Fibroblast of mammary gland (primary cell): ENCODE results near the gene BIN1.

Experiments
- DNase-seq: peaks from one replicate; pipeline ENCODE4 v3.0.0-alpha.2; 2010; ENCODE audit warnings: low read depth
- H3K4me3 ChIP-seq: 2 replicates; pipeline ENCODE4 v1.5.1; 2011; ENCODE audit warnings: low read depth, mild to moderate bottlenecking, low read length, moderate library complexity; ENCODE audit not compliant: control insufficient read depth
- CTCF ChIP-seq: conservative IDR thresholded peaks from 2 replicates; pipeline ENCODE4 v1.5.1; 2011; ENCODE audit warnings: low read depth, low read length, inconsistent platforms; ENCODE audit not compliant: control insufficient read depth, insufficient read depth

BIN1 gene

GRCh38 chr2:127149384-127149783 lies 42.4 kb upstream of the BIN1 start:
- H3K4me3 ChIP-seq, result no peak overlapping the region
- no peak for TF ChIP-seq CTCF
- peak; percentile 96 for DNase-seq

- DNase-seq, result peak; percentile 23
- H3K4me3 ChIP-seq, result no peak overlapping the region
- TF ChIP-seq CTCF, result no peak
Measured at GRCh38 chr2:127146820-127147502, 40.0 kb upstream of the BIN1 start.

- H3K4me3 ChIP-seq, result no peak overlapping the region
- TF ChIP-seq CTCF, result no peak
- no peak for DNase-seq
Measured at GRCh38 chr2:127146071-127146725, 39.2 kb upstream of the BIN1 start.

GRCh38 chr2:127145280-127145895 lies 38.4 kb upstream of the BIN1 start:
- no peak overlapping the region for H3K4me3 ChIP-seq
- TF ChIP-seq CTCF, result no peak
- DNase-seq, result peak; percentile 69

GRCh38 chr2:127143841-127144782 lies 37.2 kb upstream of the BIN1 start:
- no peak for TF ChIP-seq CTCF
- no peak overlapping the region for H3K4me3 ChIP-seq
- DNase-seq, result peak; percentile 88
